Endothelial cell of hepatic sinusoid (primary cell): ENCODE results near the gene C2orf72.
"Not testable (repeated sequence)": the region's sequence is repeated elsewhere in the genome, so short reads cannot be mapped to it uniquely, and the experiment has no call there.

Experiments
- in situ Hi-C: cut with HindIII; loops from 2 replicates; pipeline ENCODE4 v1.10.0; 2017; ENCODE audit warnings: low sequenced_read_pairs

C2orf72 gene

DNA sequence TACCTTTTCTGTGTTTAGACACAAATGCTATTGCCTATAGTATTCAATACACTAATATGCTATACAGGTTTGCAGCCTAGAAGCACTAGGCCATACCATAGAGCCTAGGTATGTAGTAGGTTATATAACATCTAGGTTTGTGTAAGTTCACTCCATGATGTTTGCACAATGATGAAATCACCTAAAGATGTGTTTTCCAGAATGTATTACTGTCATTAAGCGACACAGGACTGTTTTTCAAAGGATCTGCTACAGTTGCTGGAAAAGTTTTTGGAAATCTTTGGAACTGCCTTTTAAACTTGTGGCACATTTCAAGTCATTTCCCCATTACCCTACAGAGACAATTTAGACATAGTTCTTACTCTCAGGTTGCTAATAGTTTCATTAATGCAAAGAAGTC is 28.6 kb downstream of the C2orf72 start:
- in situ Hi-C loops: no loop called here

- in situ Hi-C loops: not testable (repeated sequence)
Measured at GRCh38 chr2:231067531-231067930, 30.2 kb downstream of the C2orf72 start.

GRCh38 chr2:231068525-231069222 is 31.4 kb downstream of the C2orf72 start:
- in situ Hi-C loops: no loop called here

GRCh38 chr2:231069379-231070054 is 32.2 kb downstream of the C2orf72 start:
- in situ Hi-C loops: no loop called here

DNA sequence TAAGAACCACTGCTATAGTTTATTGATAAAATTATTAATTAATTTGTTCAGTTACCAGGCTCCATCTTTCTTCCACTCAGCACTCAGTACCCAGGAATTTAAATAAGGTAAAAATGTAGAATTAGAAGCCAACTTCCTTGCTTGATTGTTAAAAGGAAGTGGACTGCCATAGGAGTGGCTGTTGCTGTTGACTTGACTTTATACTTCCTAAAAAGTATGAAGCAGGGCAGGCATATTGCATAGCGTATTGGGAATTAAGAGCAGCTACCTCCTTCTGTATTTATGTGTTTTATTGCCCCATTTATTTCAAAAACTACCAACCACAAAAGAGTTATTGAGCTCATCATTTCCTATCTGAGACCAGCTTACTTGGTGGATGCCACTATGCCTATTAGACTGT is 47.2 kb downstream of the C2orf72 start:
- in situ Hi-C loops: loop anchor here (10.0 to 25.0 kb wide), 2 partner anchors 60 to 353 kb away; no protein-coding TSS in a partner anchor

DNA sequence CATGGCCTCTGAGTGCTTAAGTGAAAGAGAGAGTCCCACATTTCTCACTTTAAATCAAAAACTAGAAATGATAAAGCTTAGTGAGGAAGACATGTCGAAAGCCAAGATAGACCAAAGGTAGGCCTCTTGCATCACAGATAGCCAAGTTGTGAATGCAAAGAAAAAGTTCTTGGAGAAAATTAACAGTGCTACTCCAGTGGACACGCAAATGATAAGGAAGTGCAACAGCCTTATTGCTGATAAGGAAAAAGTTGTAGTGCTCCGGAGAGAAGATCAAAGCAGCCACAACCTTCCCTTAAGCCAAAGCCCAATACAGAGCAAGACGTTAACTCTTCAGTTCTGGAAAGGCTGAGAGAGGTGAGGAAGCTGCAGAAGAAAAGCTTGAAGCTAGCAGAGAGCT is 51.4 kb downstream of the C2orf72 start:
- in situ Hi-C loops: loop anchor here (10.0 to 25.0 kb wide), 2 partner anchors 56 to 349 kb away; no protein-coding TSS in a partner anchor

- in situ Hi-C loops: loop anchor here (25.0 kb wide), 1 partner anchor 343 kb away; no protein-coding TSS in a partner anchor
Measured at GRCh38 chr2:231093933-231094332, 56.6 kb downstream of the C2orf72 start.

DNA sequence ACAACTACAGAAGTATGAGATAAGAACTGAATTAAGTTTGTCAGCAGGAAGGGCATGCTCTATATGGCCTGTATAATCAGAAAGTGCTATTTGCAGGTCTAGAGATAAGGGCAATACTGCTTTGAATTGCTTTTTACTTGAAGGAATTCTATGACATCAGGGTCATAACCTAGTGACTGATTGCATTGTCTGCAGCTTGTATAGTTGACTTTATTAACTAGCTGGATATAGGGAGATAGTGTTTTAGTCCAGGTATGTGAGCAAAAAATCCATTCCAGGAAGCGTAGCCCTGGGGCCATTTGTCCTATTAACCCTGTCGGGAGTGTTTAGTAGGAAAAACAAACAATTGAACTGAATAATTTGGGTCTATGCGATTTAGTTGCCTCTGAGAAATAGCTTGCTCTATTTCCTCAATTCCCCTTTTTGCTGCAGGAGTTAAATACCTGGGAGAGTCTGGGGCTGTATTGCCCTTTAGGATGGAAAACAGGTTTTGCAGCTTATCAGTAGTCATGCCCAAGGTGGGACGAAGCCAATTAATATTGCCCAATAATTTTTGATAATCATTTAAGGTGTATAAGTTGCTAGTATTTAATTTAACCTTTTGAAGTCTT is 57.5 kb downstream of the C2orf72 start:
- in situ Hi-C loops: loop anchor here (5.0 to 25.0 kb wide), 2 partner anchors 227 to 342 kb away; no protein-coding TSS in a partner anchor
